Stimulated activated CD4-positive, alpha-beta T cell treated with anti-CD3 and anti-CD28 coated beads, TNF-alpha, amount 100 ng/mL, for 48 hours (primary cell): ENCODE results near the gene IBA57.
A peak's percentile ranks its signal among the peaks of the same experiment; 100 is the strongest.

ENCODE experiments used
- DNase-seq, 3 donors: peaks; one replicate each; pipeline ENCODE4 v3.0.0-alpha.2; 2020; ENCODE audit warnings: low read depth in 3 of 3

IBA57 gene

DNA sequence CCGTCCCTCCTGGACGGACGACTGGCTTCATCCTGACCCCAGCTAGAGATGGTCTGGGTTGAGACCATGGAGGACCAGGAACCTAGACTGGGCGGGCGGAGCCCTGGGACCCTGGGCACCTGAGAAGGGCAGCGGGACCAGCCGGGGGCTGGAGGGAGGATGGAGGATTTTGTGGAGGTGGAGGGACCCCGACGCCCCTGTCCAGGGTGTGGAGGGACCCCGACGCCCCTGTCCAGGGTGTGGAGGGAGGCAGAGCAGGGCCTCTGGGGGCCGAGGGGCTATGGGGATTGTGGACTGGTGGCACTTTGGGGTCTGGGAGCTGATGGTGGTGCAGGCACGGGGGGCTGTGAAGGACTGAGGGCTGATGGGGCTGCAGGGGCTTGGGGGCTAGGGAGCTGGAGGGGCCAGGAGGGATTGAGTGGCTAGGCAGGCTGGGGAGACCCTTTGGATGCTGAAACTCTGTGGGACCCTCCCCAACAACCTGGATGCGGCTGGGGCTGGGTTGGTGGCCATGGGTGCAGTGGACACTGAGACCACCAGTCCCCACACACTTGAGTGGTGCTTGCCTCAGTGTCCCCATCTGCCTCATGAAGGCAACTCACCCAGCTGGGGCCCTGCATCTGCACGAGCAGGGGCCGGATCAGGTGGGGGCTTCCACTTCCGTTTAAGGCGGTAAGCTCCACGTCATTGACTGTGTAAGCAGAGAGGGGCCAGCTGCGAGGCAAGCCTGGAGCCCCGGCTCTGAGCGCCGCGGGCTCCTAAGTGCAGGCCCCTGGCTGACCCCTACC is 8.5 kb upstream of the IBA57 start:
- no peak for DNase-seq

DNA sequence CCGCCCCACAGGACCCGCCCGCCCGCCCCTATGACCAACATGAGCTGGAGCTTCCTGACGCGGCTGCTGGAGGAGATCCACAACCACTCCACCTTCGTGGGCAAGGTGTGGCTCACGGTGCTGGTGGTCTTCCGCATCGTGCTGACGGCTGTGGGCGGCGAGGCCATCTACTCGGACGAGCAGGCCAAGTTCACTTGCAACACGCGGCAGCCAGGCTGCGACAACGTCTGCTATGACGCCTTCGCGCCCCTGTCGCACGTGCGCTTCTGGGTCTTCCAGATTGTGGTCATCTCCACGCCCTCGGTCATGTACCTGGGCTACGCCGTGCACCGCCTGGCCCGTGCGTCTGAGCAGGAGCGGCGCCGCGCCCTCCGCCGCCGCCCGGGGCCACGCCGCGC is 7.9 kb upstream of the IBA57 start:
- no peak for DNase-seq

DNA sequence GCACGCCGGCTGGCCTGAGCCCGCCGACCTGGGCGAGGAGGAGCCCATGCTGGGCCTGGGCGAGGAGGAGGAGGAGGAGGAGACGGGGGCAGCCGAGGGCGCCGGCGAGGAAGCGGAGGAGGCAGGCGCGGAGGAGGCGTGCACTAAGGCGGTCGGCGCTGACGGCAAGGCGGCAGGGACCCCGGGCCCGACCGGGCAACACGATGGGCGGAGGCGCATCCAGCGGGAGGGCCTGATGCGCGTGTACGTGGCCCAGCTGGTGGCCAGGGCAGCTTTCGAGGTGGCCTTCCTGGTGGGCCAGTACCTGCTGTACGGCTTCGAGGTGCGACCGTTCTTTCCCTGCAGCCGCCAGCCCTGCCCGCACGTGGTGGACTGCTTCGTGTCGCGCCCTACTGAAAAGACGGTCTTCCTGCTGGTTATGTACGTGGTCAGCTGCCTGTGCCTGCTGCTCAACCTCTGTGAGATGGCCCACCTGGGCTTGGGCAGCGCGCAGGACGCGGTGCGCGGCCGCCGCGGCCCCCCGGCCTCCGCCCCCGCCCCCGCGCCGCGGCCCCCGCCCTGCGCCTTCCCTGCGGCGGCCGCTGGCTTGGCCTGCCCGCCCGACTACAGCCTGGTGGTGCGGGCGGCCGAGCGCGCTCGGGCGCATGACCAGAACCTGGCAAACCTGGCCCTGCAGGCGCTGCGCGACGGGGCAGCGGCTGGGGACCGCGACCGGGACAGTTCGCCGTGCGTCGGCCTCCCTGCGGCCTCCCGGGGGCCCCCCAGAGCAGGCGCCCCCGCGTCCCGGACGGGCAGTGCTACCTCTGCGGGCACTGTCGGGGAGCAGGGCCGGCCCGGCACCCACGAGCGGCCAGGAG is 7.2 kb upstream of the IBA57 start:
- no peak for DNase-seq

DNA sequence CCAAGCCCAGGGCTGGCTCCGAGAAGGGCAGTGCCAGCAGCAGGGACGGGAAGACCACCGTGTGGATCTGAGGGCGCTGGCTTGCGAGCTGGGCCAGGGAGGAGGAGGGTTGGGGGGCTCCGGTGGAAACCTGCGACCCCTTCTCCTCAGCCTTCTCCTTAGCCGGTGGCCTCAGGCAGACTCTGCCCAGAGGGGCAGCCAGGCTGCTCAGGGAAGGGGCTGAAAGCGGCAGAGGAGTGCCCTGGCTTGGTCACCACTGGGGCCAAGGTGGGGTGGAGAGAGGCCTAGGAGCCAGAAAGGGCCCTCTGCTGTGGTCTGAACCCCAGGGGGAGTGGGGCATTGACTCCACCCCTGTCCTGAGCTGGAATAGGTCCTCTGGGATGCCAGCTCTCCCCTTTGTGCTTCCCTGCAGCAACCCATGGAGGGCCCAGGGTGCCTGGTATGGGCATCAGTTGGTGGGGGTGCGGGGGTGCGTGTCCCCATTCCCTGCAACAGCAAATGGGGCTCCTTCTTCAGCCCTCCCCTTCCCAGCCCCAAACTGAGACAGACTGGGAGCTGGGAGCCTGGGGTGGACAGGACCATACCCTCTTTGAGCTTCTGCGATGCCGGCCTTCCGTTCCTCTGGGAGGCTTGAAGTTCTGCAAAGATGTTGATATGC is 6.5 kb upstream of the IBA57 start:
- DNase-seq, result no peak

DNA sequence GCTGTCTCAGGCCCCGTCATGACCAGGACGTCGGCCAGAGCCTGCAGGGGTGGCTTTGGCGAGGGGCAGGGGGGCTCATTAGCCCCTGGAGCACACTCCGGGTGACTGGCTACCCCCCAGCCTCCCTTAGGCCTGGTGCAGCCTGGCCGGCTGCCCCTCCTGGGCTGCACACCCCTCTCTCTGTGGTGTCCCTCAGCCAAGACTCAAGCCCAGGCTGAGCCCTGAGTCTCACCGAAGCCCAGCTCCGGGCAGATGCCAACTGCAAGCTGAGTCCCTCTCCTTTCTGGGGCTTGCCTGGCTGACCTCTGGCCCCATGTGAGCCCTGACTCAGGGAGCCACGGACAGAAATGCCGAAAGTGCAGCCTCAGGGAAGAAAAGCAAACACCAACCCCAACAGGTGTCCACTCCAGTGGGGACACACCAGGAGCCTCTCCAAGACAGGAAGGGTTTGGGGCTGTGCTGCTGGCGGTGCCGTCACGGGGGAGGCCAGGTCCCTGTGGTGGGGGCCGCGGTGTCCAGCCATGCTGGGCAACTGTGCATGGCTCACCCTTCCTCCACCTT is 5.3 kb upstream of the IBA57 start:
- no peak for DNase-seq

DNA sequence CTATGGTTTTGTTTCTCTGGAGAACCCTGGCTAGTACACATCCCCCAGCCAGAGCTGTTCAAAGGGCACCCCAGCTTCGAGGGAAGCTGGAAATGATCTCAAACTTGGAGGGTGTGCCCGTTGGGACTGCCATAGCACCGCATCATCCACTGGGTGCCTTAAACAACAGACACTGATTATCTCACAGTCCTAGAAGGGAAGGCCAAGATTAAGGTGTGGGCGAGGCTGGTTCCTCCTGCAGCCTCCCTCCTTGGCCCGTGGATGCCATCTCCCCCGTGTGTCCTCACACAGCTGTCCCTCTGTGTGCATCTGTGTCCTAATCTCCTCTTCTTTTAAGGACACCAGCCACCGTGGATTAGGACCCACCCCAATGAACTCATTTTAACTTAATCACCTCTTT is 4.2 kb upstream of the IBA57 start:
- no peak for DNase-seq

DNA sequence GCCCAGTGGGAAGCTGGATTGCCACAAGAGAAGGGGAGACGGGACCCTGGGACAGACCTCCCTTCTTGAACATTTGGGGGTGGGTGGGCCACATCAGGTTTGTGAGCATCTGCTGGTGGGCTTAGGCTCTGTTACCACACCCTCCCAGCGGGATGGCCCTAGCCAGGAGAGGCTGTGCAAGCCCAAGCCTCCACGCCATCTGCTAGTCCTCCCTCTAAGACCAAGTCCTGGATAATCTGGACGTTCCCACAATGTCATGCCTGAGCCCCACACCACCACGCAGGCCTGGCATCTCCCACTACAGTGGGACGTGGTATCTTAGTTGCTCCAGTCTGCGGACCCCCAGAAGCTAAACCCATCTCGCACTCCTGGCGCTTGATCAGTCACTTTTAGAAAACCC is 3.7 kb upstream of the IBA57 start:
- DNase-seq, result no peak

DNA sequence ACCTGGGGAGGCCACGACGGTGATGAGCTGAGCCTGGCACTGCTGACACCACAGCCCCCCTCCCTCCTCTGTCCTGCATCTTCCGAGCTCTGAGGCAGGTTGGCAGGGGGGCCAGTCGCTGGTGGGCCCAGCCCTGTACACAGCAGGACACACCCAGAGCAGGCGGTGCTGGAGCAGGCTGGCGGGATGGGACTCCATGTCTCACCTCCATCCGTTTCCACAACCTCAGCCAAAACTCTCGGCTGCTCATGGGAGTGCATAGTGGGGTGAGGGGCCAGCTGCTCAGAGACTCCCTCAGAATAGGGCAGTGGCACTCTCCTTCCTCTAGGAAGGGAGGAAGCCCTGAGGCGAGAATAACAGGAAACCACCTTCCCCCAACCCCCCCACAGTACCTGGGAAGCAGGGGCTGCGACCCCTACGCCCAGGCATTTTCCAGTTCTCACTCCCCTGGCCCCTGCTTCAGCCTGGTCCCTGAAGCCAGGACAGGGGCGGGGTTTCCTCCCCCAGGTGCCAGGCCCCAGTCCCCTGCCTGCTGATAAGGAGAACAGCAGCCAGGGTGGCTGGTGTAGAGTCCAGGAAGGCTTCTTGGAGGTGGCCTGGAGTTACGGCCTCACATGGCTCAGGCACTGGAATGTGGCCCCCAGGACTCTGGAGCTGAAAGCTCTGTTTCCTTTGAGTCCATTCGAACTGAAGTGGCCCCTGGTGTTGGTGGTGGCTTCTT is 3.2 kb upstream of the IBA57 start:
- no peak for DNase-seq

DNA sequence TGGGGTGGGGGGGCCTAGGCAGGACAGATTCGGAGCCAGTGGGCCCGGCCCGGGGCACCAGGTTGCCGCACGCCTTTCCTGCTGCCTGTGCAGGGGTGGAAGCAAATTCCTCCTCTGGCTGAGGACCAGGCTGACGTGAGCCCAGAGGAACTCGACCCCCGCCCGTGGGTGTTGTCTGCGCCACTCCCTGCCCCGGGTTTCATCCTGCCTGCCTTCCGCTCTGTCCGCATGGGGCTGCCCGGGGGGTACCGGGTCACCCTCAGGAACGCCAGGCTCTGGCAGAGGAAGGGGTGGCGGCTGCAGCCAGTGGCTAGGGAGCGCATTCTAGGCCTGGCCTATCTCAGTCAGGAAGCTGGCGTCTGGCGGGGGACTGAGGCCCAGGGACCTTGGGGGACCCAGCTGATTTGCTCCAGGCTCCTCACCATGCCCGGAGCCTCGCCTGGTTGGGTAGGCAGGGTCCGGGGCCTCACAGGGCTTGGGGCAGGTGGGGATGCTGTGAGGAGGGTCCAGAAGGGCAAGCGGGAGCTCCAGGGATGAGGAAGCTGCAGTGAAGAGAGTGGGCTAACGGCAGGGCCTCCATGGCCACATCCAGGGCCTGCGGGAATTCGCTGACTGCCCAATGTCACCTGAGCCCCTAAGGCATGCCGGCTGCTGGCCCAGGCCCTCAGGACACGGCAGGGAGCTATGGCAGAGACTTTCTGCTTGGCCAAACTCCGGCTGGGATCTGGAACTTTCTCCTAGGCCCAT is 2.4 kb upstream of the IBA57 start:
- no peak for DNase-seq

DNA sequence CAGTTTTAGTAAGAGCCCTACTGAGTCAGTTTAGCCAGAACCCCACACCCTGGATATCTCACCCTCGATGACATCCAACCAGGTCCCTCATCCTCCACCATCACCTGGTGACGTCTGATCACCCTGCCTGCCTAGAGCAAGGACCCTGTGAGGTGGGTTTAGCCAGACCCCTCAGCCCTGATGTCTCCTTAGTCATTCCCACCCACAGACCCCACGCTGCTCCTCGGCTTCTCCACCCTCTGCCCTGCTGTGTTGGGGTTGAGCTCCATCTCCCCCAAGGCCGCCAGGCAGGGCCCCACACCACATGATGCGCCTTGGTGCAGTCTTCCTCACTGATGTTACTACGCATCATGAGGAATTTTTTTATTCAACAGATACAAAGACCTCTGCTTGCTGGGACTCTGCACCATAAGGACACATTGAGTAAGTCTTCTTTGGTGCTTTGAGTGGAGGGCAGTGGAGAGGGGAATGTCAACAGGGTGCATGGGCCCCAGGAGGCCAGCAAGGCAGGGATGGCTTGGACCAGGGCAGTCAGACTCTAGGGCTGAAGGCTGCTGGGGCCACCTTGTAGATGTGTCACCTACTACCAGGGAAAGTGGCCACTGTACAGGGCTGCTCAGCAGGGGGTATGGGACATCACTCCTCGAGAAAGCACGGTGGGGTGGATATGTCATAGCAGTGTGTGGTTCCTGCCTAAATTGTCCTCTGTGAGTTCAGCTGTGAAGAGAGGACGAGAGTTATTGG is 1.7 kb upstream of the IBA57 start:
- no peak for DNase-seq

DNA sequence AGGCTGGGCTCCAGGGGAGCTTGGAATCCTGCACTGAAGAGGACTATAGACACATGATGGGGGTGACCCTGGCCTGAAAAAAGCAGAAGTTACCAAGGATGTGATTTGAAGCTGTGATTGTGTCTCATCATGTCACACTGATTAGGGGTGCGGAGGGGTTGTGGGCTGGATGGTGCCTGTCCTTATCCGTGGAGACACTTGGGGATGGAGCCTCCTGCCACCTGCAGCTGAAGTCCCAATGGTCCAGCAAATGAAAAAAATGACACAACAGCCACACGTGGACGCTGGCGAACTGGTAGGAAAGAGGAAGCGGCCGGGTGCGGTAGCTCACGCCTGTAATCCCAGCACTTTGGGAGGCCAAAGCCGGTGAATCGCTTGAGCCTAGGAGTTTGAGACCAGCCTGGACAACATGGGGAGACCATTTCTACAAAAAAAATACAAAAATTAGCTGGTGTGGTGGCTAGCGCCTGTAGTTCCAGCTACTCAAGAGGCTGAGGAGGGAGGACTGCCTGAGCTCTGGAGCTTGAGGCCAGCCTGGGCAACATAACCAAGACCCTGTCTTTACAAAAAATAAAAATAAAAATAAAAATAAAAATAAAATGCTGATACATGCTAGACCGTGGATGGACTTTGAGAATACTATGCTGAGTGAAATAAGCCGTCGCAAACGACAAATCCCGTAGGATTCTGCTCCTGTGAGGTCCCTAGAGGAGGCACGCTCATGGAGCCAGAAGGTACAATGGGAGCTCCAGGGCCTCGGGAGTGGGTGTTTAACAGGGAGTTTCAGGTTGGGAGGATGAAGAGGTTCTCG is 838 bp upstream of the IBA57 start:
- DNase-seq, result no peak

DNA sequence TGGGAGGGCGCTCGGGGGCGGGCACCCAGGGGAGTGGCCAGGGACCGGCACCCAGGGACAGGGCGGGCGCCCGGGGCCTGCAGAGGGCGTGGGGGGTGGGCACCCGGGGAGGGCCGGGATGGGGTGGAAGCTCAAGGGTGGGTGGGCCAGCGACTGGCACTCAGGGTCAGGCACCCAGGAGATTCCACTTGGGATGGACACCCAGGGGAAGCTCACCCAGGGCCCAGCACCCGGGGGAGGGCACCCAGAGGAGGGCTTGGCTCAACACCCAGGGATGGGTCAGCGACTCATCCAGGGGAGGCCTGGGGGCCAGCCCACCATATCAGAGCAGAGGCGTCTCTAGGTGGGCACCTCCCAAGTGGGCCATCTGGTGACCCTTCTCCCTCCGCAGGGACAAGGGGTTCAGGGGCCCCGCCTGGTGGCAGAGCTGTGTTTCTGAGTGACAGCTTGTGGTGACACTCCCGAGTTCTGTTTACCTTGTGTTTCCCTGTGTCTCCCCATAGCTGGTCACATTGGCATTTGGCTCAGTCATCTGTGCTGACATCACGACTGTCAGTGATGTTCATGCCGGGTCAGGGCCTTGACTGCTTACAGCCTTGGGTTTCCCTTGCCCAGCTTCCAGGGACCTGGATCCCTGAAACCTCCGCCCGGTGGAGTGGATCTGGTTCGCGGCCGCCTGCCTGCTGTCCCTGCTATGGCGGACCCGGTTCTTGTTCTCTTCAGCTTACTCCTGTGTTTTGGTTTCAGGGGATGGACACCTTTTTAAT is 749 bp downstream of the IBA57 start:
- DNase-seq, result peak; percentile 28 to 47 (median 40)

DNA sequence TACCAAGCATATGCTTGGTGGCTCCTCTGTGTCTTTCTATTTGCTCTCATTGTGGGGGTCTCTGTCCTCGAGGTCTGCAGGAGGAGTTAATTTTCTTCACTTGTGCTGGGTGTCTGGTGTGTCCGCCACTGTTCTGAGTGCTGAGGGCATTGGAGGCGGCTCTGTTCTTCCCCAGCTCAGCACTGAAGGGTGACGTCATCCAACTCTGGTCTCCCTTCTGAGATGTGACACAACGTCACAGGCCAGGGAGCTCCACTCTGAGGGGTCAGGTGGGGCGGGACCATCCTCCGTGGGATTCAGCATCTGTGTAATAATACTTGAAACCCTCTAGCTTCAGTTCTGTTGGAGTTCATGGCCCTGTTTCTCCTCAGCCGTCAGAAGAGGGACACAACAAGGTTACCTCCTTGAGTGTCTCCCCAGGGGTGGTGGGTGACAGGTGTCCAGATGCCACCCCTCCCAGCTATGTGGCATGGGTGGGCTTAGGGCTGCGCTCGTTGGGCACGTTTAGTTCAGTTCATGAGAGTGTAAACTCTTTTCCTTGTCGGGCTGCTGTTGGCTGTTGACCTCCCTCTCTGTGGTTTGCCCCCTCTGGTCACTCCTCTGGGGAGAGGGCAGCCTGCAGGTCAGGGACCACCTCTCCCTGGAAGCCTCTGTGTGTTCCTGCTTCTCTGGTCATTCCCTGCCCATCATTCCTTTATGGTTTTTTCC is 3.1 kb downstream of the IBA57 start:
- no peak for DNase-seq

DNA sequence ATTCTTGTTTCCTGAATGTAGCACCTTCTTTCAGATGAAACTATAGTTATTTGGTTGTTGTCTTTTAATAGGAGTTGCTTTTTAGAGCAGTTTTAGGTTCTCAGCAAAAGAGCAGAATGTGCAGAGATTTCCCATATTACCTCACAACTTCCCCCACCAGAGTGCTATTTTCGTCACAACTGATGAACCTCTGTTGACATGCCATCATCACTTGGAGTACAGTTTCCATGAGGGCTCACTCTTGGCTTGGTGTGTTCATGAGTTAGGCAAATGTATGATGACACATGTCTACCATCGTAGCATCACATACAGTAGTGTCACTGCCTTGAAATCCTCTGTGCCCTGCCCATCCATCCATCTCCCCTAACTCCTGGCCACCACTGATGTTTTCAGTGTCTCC is 3.7 kb downstream of the IBA57 start:
- DNase-seq, result no peak

DNA sequence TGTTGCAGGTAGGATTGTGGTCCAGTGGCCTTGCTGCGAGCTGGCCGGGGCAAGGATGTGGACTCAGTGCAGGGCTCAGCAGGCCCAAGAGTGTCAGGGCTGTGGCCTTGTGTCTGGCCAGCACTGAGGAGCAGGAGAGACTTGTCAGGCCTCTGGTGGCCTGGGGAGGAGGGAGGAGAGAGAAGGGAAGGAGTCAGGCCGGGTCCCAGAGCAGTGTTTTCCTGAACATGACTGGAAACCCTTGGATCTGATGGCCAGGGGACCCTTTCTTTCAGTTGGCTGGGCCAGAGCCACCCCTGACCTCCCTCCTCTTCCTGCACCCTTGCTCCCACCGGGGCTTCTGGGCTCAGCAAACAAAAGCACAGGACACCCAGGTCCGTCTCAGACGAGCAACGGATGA is 5.1 kb downstream of the IBA57 start:
- DNase-seq, result no peak

DNA sequence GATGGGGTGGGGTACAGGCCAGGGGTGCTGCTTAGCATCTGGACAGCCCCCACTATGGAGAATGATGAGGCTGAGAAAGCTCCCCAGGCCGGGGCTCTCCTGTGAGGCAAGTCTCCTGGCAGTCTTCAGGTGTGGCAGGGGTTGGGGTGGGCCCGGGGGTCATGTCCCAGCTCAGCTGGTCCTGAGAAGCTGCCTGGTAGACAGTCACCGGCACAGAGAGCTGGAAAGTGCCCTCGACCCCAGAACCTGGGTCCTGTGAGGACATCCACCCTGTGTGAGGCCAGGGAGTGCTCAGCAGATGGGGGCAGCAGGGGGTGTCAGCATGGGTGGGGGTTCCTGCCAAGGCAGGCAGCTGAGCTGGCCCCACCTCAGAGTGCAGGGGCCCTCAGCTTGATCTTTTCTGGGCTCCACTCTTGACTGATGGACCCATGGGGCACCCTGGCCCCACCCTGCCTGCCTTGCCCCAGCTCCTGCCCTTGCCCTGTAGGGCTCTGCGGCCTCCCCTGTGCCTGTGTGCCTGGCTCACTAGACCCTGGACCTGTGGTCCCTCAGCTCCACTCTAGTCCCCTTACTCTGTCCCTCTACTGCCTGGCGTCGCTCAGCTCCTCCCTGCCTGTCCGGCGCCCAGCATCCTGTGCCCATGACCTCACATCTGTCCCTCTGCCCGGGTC is 5.8 kb downstream of the IBA57 start:
- DNase-seq, result no peak
